Measurements from ENCODE around the gene NACC2. TPM values are rescaled to one million over a fixed set of nuclear protein-coding genes. Genes with fewer than 3 reads are reported as not detected.
"Not testable (repeated sequence)": the region's sequence is repeated elsewhere in the genome, so short reads cannot be mapped to it uniquely, and the experiment has no call there.

The NACC2 gene
- total RNA-seq, 1 donor from 2014 or later, result 7.0 TPM

- no peak for ATAC-seq
Observed at GRCh38 chr9:136080716-136081112, 14.4 kb downstream of the NACC2 start.

DNA sequence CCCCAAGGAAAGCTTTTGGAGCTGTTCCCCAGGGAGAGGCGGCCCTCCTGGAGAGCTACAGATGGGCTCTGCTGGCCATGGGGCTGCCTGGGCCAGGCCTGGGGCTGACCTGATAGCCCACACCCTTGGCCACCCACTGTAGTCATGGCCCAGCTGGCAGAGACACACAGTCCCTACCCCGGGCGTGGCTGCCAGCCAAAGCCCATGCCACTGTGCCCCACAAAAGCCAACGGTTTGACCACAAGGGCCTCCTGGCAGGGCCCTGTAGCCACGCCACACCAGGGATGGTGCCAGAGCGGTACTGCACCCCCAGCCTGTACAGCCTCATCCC is 15.2 kb downstream of the NACC2 start:
- ATAC-seq, result no peak

DNA sequence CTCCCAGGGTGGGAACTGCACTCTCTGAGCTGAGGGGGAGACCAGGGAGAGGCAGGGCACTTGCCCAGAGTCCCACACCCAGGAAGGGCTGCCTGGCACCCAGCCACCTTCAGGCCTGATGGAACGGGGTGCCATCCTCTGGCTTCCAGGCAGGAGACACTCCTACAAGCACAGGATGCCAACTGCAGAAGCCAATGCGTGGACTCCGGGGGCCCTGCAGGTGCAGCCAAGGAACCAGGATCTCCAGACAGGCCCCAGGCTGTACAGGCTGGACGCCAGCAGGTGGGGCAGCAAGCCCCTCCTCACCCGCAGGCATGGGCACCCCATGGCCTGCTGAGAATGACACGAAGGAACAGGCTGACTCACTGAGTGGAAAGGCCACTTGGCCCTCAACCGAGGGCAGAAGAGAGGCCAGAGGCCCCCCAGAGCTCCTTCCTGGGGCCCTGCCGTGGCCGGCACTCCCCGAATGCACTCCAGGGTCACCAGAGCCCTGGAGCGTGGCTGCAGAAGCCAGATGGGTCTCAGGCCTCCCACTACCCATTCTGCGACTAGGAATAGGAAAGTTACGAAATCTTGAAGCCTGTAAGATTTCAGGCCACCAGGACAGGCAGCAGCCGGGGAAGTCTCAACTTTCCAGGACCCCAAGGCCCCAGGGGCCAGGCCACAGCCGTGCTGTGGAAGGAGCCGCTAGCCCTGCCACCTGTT is 15.7 kb downstream of the NACC2 start:
- peak; percentile 28 for ATAC-seq

GRCh38 chr9:136078498-136079011 is 16.5 kb downstream of the NACC2 start:
- ATAC-seq, result no peak

GRCh38 chr9:136078024-136078423 is 17.1 kb downstream of the NACC2 start:
- ATAC-seq, result no peak

DNA sequence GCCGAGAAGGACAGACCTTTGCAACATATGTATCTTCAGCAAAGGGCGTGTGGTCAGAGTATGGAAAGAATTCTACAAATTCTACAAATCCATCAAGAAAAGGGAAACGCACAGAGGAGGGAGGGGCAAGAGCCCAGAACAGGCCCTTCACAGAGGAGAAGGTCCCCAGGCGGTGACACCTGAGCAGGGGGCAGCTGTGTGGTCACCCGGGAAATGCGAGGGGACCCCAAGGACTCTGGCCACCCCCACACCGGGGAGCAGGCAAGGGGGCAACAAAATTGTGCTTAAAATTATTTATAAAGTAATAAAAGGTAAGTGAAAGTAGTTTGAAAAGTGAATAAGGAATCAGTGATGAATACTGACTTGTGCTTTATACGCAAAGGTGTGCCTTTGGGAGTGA is 17.6 kb downstream of the NACC2 start:
- ATAC-seq, result no peak

DNA sequence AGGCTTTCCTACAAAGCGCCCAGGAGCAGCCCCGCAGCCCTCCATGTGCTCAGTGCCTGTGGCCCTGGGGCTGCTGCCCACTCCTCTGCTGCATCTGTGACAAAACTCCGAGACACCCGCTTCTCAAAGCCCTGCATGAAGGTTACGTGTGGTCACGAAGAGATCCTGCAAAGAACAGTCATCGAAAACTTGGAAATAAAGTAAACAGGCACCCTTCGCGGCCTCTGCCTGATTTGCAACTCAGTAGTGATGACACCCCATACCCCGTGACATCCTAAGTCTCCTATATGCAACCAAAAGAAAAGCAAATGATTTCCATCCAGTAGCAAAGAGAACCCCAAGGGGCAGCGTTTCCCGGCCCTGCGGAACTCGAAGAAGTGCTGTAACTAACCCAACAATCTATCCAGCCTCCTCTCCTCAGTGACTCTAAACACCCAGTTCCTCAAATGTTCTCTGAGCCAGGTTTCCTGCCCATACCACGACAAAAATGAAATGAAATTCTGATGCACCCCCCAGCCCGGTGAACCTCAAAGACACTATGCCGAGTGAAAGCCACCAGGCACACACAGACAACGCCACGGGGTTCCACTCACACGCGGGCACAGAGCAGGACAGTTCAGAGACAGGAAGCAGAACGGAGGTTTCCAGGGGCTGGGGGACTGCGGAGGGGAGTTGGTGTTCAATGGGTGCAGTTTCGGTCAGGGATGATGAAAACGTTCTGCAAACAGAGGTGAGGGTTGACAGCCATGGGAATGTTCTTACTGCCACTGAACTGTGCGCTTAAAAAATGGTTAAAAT is 19.0 kb downstream of the NACC2 start:
- no peak for ATAC-seq

DNA sequence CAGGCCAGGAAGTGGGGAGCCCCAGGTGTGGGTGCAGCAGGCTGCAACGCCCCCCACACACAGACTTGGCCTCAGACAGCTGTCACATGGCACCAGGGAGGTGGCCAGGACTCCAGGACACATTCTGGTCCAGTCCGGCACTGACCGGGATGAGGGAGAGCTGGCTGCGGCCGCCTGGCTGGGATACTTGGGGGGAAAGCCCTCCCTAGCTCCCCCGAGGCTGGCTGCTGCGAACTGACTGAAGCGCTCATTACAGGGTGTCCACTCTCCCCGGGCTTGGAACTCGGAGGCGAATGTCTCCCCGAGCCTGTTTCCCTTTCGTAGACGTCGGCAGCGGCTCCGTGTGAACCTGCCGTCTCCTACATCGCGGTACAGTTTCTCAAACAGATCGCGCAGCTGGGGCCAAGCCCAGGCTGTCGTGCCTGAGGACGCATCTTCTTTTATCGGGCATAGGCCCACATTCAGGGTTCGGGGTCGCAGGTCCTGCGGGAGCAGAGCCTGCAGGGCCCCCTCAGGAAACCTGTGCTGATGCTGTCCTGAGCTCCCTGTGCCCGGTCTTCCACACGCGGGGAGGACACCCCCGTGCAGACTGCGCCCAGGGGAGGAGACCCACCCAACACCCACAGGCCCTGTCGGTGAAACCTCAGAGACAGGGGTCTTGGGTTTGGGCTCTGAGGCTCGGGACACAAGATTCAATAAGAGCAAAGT is 19.8 kb downstream of the NACC2 start:
- ATAC-seq, result no peak

- ATAC-seq, result no peak
Observed at GRCh38 chr9:136074706-136075105, 20.4 kb downstream of the NACC2 start.

DNA sequence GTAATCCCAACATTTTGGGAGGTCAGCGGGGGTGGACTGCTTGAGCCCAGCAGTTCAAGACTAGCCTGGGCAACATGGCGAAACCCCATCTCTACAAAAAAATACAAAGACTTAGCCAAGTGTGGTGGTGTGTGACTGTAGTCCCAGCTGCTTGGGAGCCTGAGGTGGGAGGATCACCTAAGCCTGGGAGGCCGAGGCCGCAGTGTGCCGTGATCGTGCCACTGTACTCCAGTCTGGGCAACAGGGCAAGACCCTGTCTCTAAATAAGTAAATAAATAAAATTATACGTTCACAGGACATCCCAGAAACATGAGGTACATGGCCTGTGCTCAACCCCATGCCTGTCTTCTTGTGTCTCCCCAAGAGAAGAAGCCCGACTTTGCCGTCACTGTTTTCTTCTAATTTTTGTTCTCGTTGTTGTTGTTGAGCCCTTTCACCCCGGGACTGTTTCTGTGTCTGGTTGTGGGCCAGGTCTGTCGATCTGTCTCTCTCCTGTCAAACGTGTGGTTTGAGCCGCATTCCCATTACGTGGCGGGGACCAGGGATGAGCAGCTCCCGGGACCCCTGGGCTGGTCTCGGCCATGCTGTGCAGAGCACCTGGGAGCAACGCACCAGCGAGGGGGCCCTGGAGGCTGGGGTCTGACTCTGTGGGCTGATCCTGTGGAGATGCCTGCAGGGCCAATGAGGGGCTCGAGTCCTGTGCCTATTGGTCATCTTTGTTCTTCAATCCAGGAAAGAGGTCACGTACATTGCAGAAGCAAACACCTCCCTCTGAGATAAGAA is 32.2 kb downstream of the NACC2 start:
- no peak for ATAC-seq

GRCh38 chr9:136061916-136062315 is 33.2 kb downstream of the NACC2 start:
- ATAC-seq, result not testable (repeated sequence)

DNA sequence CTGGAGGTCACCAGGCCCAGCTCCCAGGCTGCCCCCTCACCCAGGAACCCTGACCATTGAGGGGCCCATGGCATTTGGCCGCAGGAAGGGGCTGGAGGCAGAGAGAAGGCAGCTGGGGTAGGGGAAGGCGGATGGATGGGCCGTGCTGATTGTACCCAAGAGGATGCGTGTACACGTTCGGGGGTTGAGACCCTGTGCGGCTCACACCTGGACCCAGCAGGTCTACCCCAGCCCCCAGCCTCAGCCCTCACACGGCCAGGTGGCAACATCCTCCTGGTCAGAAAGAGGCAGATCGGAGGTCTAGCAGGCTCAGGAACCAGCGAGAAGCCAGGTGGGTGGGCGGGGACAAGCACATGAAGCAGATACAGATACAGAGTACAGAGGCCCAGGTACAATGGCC is 33.7 kb downstream of the NACC2 start:
- ATAC-seq, result no peak

DNA sequence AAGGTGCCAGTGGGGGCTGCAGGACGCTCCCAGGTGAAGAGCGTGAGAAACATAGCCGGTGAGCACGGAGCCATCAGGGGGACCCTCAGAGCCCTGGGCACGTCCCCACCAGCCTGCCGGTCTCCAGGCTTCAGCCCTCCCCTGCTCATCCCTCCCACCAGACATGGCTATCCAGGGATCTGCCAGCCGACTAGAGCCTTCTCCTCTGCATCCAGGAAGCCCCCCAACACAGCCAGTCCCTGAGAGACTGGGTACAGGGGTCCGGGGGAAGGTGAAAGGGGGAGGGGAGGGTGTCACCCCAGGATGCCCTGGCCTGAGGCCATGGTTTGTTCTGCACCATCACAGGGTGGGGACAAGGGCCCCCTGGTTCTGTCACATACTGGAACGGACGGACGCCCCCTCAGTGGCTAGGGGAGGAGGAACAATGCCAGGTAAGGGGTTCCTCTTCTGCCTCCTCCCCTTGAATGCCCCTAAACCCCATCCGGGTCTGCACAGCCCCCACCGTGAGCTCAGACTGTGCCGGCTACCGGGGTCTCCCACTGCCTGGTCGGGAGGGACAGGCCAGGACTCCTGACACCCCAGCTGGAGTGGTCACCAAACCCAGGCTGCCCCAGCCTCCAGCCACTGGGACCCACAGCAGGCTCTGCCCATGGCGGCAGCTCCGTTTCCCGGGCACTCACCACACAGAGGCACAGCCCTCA is 34.3 kb downstream of the NACC2 start:
- ATAC-seq, result no peak

- ATAC-seq, result no peak
Observed at GRCh38 chr9:136059851-136060670, 35.0 kb downstream of the NACC2 start.

GRCh38 chr9:136059321-136059791 is 35.7 kb downstream of the NACC2 start:
- ATAC-seq, result no peak

GRCh38 chr9:136058801-136059302 is 36.2 kb downstream of the NACC2 start:
- no peak for ATAC-seq

DNA sequence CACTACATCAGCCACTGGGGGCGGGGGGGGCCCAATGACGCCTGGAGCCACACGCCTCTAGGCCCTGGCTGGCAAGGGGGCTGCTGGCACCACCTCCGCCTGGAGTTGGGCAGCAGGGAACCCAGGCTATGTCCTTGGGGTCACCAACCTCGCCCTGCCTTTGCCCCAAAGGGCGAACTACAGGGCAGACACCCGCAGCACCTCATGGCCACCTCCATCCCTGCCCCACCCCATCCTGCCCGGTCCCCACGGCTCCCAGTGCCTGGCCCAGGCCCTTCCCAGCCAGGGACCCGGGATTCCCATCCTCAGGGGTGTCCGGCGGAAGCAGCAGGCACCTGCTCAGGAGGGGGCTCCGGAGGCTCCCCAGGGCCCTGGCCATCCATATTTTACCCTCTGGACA is 37.0 kb downstream of the NACC2 start:
- ATAC-seq, result no peak

- ATAC-seq, result no peak
Observed at GRCh38 chr9:136057236-136058081, 37.6 kb downstream of the NACC2 start.

- ATAC-seq, result no peak
Observed at GRCh38 chr9:136056546-136057235, 38.4 kb downstream of the NACC2 start.

Data from esophagus mucosa (tissue), 1 donor.